K562 (cell line): ENCODE measurements around the gene RAB31. TPM values are rescaled to one million over a fixed set of nuclear protein-coding genes. Genes with fewer than 3 reads are reported as not detected.

Experiments
- HDAC8 ChIP-seq: fragments of 450-650 bp; IDR thresholded peaks from 2 replicates; pipeline ENCODE4 v1.6.1; 2016; ENCODE audit warnings: mild to moderate bottlenecking, missing genetic modification characterization, moderate library complexity, missing compliant biosample characterization
- HMBOX1 ChIP-seq: sonication (generic); IDR thresholded peaks from 2 replicates; pipeline ENCODE4 v1.6.1; 2016
- HMGN3 ChIP-seq: IDR thresholded peaks from 2 replicates; pipeline ENCODE4 v1.6.1; 2011; ENCODE audit warnings: borderline replicate concordance, low read depth, mild to moderate bottlenecking, mixed read lengths, low read length; ENCODE audit not compliant: insufficient read length; ENCODE audit errors: extremely low read depth
- JUN ChIP-seq, 2 experiments: sonication (generic) in 1 of 2; formaldehyde crosslinking in 1 of 2; IDR thresholded peaks; 2 replicates each; pipeline versions ENCODE4 v1.6.1 to v1.8.0; 2012 to 2022; ENCODE audit warnings: borderline replicate concordance in 2 of 2, mild to moderate bottlenecking in 2 of 2, improper control_type of control experiment in 1 of 2, low read depth in 1 of 2, low read length in 1 of 2, missing genetic modification reagents in 1 of 2
- MBD2 ChIP-seq: sonication (generic); IDR thresholded peaks from 2 replicates; pipeline ENCODE4 v1.6.1; 2016; ENCODE audit warnings: low read depth, borderline replicate concordance
- MED1 ChIP-seq: sonication (generic); formaldehyde crosslinking; IDR thresholded peaks from 2 replicates; pipeline ENCODE4 v1.8.1; 2023; ENCODE audit warnings: missing genetic modification reagents, borderline replicate concordance
- XRCC4 ChIP-seq: IDR thresholded peaks from one replicate; pipeline ENCODE4 v1.6.1; 2011; ENCODE audit not compliant: insufficient read depth, insufficient read length; ENCODE audit errors: extremely low read depth
- ZBTB12 ChIP-seq: fragments of 250-450 bp; sonication (Bioruptor Pico); IDR thresholded peaks from 2 replicates; pipeline ENCODE4 v1.4.0; 2020
- ZNF197 ChIP-seq: fragments of 200-800 bp; sonication (Bioruptor generic); IDR thresholded peaks from 2 replicates; pipeline ENCODE4 v1.6.1; 2016; ENCODE audit warnings: low read depth, missing genetic modification characterization, missing compliant biosample characterization
- ZNF280B ChIP-seq: fragments of 250-450 bp; sonication (Bioruptor Pico); IDR thresholded peaks from 2 replicates; pipeline ENCODE4 v1.5.1; 2021; ENCODE audit warnings: mild to moderate bottlenecking
- ZNF282 ChIP-seq: sonication (generic); formaldehyde crosslinking; IDR thresholded peaks from 2 replicates; pipeline ENCODE4 v1.8.1; 2023; ENCODE audit warnings: missing genetic modification reagents
- ZNF444 ChIP-seq: fragments of 250-450 bp; sonication (Bioruptor Pico); IDR thresholded peaks from 2 replicates; pipeline ENCODE4 v1.4.0; 2020; ENCODE audit warnings: mild to moderate bottlenecking, moderate library complexity
- ZNF511 ChIP-seq: sonication (generic); formaldehyde crosslinking; IDR thresholded peaks from 2 replicates; pipeline ENCODE4 v1.8.0; 2022; ENCODE audit warnings: mild to moderate bottlenecking, missing genetic modification reagents
- ZNF586 ChIP-seq: fragments of 450-650 bp; formaldehyde crosslinking; conservative IDR thresholded peaks from 2 replicates; pipeline ENCODE4 v1.4.0; 2020; ENCODE audit warnings: mild to moderate bottlenecking, moderate library complexity
- ZNF695 ChIP-seq: fragments of 450-650 bp; formaldehyde crosslinking; IDR thresholded peaks from 2 replicates; pipeline ENCODE4 v1.4.0; 2020; ENCODE audit warnings: mild to moderate bottlenecking, moderate library complexity
- polyA plus RNA-seq, 8 experiments: library from polyadenylated mRNA; depleted of rRNA in 4 of 8; stranded (reverse) in 5 of 8; unstranded in 3 of 8; fragments of >200 nt; fragmentation: Nextera tagmentation in 2 of 8; fragmentation: Illumina TruSeq in 1 of 8; extraction: Ambion mirVana in 2 of 8; extraction: Trizol in 1 of 8; gene quantifications; 2 replicates each; pipeline versions ENCODE4 v1.2.1 to v1.2.3, GENCODE V29; 2011 to 2014; ENCODE audit warnings: inconsistent platforms in 1 of 8, missing spikeins in 1 of 8
- total RNA-seq, 7 experiments: library from RNA; depleted of rRNA in 6 of 7; stranded (reverse); fragments of >200 nt in 6 of 7; fragmentation: Illumina TruSeq in 2 of 7; extraction: Trizol in 2 of 7; gene quantifications; 2 replicates each; pipeline versions ENCODE4 v1.2.1 to v1.2.3, GENCODE V29; 2011 to 2021; ENCODE audit warnings: low replicate concordance in 1 of 7
- TF ChIP-seq, protein P1 (sequence below): sonication (generic); formaldehyde crosslinking; IDR thresholded peaks from 2 replicates; pipeline ENCODE4 v1.8.0; 2023; ENCODE audit warnings: mild to moderate bottlenecking, missing genetic modification reagents
- TF ChIP-seq, protein P2 (sequence below): fragments of 450-650 bp; IDR thresholded peaks from 2 replicates; pipeline ENCODE4 v1.6.1; 2016

Gene RAB31
- total and polyA plus RNA-seq, 9 of the 15 experiments (the other 6 are each of a cell fraction or from before 2014, with no cell fraction given), result 20.7 to 70.4 (median 41.3) TPM

DNA sequence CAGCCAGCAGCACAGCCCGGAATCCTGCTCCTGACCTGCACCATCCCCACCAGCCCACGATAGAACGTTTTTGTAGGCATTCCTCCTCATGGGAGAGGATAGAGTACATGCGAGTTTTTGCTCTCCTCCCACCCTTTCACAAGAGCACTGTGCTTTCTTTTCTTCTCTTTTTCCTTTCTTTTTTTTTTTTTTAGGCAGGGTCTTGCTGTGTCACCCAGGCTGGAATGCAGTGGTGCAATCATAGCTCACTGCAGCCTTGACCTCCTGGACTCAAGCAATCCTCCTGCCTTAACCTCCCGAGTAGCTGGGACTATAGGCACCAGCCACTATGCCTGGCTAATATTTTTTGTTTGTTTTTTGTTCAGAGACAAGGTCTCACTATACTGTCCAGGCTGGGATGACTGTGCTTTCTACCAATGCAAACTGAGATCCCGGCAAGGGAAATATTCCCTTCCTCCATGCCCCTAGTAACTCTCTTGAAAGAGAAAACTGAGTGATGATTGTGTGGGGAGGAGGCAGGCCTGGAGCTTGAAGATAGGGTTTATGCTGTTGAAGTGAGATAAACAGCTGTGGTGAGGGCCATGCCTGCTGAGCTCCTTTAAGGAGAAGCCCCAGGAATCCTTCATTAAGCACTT is 95.1 kb downstream of the RAB31 start (continued):
- TF ChIP-seq ZNF444 (0 out of 2 replicates have a peak, but pooled peaks have one; percentile 37), HMBOX1 (peak; percentile 47; the same call in 1 of the 2 replicates), ZBTB12 (0 out of 2 replicates have a peak, but pooled peaks have one; percentile 11), JUN (IDR thresholded peaks at IDR 0.05; ENCODE audit: borderline replicate concordance, low read depth, low read length) (0 out of 2 replicates have a peak, but pooled peaks have one; percentile 54), JUN (CRISPR knock-in tag; IDR thresholded peaks at IDR 0.05; ENCODE audit: borderline replicate concordance) (no peak), ZNF511 (0 out of 2 replicates have a peak, but pooled peaks have one; percentile 15), ZNF282 (no peak), HMGN3 (peak; percentile 68), ZNF586 (CRISPR knock-in tag) (no peak), MED1 (no peak), ZNF695 (CRISPR knock-in tag) (peak; percentile 5; the same call in 1 of the 2 replicates), HDAC8 (tag) (no peak), ZNF197 (CRISPR knock-in tag) (peak; percentile 63; the same call in 1 of the 2 replicates), MBD2 (no peak), ZNF280B (CRISPR knock-in tag) (no peak), XRCC4 (no peak)
- TF ChIP-seq, protein P1, sequence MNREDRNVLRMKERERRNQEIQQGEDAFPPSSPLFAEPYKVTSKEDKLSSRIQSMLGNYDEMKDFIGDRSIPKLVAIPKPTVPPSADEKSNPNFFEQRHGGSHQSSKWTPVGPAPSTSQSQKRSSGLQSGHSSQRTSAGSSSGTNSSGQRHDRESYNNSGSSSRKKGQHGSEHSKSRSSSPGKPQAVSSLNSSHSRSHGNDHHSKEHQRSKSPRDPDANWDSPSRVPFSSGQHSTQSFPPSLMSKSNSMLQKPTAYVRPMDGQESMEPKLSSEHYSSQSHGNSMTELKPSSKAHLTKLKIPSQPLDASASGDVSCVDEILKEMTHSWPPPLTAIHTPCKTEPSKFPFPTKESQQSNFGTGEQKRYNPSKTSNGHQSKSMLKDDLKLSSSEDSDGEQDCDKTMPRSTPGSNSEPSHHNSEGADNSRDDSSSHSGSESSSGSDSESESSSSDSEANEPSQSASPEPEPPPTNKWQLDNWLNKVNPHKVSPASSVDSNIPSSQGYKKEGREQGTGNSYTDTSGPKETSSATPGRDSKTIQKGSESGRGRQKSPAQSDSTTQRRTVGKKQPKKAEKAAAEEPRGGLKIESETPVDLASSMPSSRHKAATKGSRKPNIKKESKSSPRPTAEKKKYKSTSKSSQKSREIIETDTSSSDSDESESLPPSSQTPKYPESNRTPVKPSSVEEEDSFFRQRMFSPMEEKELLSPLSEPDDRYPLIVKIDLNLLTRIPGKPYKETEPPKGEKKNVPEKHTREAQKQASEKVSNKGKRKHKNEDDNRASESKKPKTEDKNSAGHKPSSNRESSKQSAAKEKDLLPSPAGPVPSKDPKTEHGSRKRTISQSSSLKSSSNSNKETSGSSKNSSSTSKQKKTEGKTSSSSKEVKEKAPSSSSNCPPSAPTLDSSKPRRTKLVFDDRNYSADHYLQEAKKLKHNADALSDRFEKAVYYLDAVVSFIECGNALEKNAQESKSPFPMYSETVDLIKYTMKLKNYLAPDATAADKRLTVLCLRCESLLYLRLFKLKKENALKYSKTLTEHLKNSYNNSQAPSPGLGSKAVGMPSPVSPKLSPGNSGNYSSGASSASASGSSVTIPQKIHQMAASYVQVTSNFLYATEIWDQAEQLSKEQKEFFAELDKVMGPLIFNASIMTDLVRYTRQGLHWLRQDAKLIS (CRISPR knock-in tag), result no peak
- TF ChIP-seq, protein P2, sequence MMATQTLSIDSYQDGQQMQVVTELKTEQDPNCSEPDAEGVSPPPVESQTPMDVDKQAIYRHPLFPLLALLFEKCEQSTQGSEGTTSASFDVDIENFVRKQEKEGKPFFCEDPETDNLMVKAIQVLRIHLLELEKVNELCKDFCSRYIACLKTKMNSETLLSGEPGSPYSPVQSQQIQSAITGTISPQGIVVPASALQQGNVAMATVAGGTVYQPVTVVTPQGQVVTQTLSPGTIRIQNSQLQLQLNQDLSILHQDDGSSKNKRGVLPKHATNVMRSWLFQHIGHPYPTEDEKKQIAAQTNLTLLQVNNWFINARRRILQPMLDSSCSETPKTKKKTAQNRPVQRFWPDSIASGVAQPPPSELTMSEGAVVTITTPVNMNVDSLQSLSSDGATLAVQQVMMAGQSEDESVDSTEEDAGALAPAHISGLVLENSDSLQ, result peak; percentile 43; the same call in 1 of the 2 replicates
